ENCODE measurements around the gene KRT2. TPM values are rescaled to one million over a fixed set of nuclear protein-coding genes. Genes with fewer than 3 reads are reported as not detected.

Gene KRT2
- polyA plus RNA-seq, 12 donors: 0.58 to 0.75 (median 0.61) TPM; not detected in 9

DNA sequence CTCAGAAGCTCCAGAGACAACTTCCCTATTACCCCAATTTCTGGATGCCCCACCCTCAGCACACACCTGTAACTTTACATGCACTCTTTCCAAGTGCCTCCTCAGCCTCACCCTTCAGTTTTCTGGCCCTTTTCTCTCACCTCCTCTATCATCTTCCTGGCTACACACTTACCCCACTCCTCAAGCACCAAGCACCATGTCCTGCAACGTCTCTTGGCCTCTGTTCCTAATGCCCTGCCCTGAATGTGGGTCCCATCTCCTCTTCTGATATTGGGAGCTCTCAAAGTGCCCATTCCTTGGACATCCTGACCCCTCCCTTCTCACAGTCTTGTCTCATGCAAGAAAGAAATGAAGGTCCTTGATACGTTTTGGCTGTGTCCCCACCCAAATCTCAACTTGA, 51.9 kb downstream of the KRT2 start:
- no peak for DNase-seq

DNA sequence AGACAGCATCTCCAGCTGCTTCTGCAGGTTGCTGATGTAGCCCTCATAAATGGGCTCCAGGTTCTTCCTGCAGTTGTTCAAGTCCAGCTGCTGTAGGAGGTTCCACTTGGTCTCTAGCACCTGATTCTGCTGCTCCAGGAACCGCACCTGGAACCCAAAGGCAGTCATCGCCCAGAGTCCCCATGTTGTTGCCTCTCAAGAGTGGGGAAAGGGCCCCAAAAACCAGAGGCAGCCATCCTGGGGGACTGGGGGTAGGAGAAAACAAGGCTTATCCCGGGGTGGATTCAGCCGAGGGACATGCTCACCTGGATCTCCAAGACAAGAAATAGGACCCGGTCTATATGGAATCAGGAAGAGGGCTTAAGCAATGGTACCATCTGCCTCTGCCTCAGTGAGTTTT, 53.0 kb downstream of the KRT2 start:
- no peak for DNase-seq

Other genes with a start within 250 kb of the KRT2 start
- under 1 TPM in 1 of 12 donors, not detected in 11; 0.07 TPM for gene KRT82, start 245.9 kb downstream of the KRT2 start, polyA plus RNA-seq (ENCODE audit: insufficient read length in 12 of 12)
- gene KRT75, start 217.8 kb downstream of the KRT2 start, polyA plus RNA-seq (ENCODE audit: insufficient read length in 12 of 12): not detected
- 1 to 10 TPM in 1 of 12 donors, under 1 TPM in 1, not detected in 10; 0.82 to 1.1 TPM for gene KRT6B, start 200.1 kb downstream of the KRT2 start, polyA plus RNA-seq (ENCODE audit: insufficient read length in 12 of 12)
- gene KRT6C, start 178.4 kb downstream of the KRT2 start, polyA plus RNA-seq (ENCODE audit: insufficient read length in 12 of 12): 1 to 10 TPM in 1 of 12 donors, under 1 TPM in 3, not detected in 8; 0.15 to 4.9 (median 0.91) TPM
- 100 to 1,000 TPM in 1 of 12 donors, 10 to 100 TPM in 1, 1 to 10 TPM in 2, under 1 TPM in 2, not detected in 6; 0.05 to 120 (median 5.8) TPM for gene KRT6A, start 159.0 kb downstream of the KRT2 start, polyA plus RNA-seq (ENCODE audit: insufficient read length in 12 of 12)
- 1,000 to 10,000 TPM in 1 of 12 donors, 100 to 1,000 TPM in 2, 10 to 100 TPM in 1, 1 to 10 TPM in 2, under 1 TPM in 4, not detected in 2; 0.07 to 1,328 (median 2.6) TPM for gene KRT5, start 131.8 kb downstream of the KRT2 start, polyA plus RNA-seq (ENCODE audit: insufficient read length in 12 of 12)
- gene KRT71, start 99.1 kb downstream of the KRT2 start, polyA plus RNA-seq (ENCODE audit: insufficient read length in 12 of 12): under 1 TPM in 2 of 12 donors, not detected in 10; 0.08 TPM
- under 1 TPM in 3 of 12 donors, not detected in 9; 0.15 to 0.25 (median 0.21) TPM for gene KRT74, start 78.4 kb downstream of the KRT2 start, polyA plus RNA-seq (ENCODE audit: insufficient read length in 12 of 12)
- gene KRT72, start 50.7 kb downstream of the KRT2 start, polyA plus RNA-seq (ENCODE audit: insufficient read length in 12 of 12): under 1 TPM in 3 of 12 donors, not detected in 9; 0.11 to 0.26 (median 0.12) TPM
- under 1 TPM in 2 of 12 donors, not detected in 10; 0.05 to 0.15 TPM for gene KRT73, start 33.7 kb downstream of the KRT2 start, polyA plus RNA-seq (ENCODE audit: insufficient read length in 12 of 12)
- gene KRT1, start 28.2 kb upstream of the KRT2 start, polyA plus RNA-seq (ENCODE audit: insufficient read length in 12 of 12): 1,000 to 10,000 TPM in 1 of 12 donors, 100 to 1,000 TPM in 2, 1 to 10 TPM in 2, under 1 TPM in 5, not detected in 2; 0.17 to 1,255 (median 2.6) TPM
- 1 to 10 TPM in 2 of 12 donors, under 1 TPM in 3, not detected in 7; 0.04 to 4.6 (median 0.60) TPM for gene KRT77, start 51.3 kb upstream of the KRT2 start, polyA plus RNA-seq (ENCODE audit: insufficient read length in 12 of 12)
- not detected for gene KRT76, start 125.1 kb upstream of the KRT2 start, polyA plus RNA-seq (ENCODE audit: insufficient read length in 12 of 12)
- under 1 TPM in 2 of 12 donors, not detected in 10; 0.31 to 0.77 TPM for gene KRT3, start 143.9 kb upstream of the KRT2 start, polyA plus RNA-seq (ENCODE audit: insufficient read length in 12 of 12)
- gene KRT4, start 161.9 kb upstream of the KRT2 start, polyA plus RNA-seq (ENCODE audit: insufficient read length in 12 of 12): 100 to 1,000 TPM in 3 of 12 donors, 10 to 100 TPM in 1, 1 to 10 TPM in 1, under 1 TPM in 1, not detected in 6; 0.23 to 677 (median 88.5) TPM
- gene KRT79, start 182.1 kb upstream of the KRT2 start, polyA plus RNA-seq (ENCODE audit: insufficient read length in 12 of 12): under 1 TPM in 1 of 12 donors, not detected in 11; 0.11 TPM
- gene KRT78, start 196.8 kb upstream of the KRT2 start, polyA plus RNA-seq (ENCODE audit: insufficient read length in 12 of 12): 10 to 100 TPM in 1 of 12 donors, 1 to 10 TPM in 2, under 1 TPM in 2, not detected in 7; 0.08 to 12.6 (median 2.4) TPM